Measurements from ENCODE around the gene CNTNAP1. TPM values are rescaled to one million over a fixed set of nuclear protein-coding genes. Genes with fewer than 3 reads are reported as not detected.

CNTNAP1 gene
- total and polyA plus RNA-seq, 5 donors from 2014 or later = 0.94 to 54.9 (median 1.7) TPM

DNA sequence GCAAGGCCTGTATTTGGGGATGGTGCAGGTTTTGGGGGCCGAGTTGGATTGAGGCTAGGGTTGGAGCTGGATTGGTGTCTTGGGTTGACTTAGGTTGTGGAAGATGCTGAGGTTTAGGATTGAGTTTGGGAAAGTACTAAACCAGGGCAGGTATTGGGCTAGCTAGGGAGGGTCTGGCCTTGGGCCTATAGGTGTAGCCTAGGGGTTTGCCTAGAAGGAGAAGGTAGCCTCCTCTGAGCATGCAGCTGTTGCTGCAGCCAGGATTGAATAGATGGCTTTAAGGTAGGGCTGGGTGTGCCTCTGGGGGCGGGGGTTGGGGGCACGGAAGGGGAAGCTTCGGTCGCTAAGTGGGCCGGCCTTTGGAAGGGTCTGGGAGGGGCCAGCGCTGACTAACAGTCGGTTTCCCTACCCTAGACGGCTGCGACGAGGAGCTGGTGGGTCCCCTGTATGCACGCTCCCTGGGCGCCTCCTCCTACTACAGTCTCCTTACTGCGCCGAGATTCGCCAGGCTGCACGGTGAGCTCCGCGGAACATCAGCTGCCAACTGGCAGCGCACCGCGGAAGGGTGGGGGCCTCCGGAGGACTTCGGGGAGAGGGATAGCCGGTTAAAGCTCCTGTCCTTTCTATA is 1.2 kb downstream of the CNTNAP1 start:
- H3K36me3 ChIP-seq (ENCODE audit: control insufficient read depth, insufficient read depth, low read length) = no peaks in the 10 kb centered on the region
- H3K27ac ChIP-seq (ENCODE audit: insufficient read depth, low read length, poor library complexity, severe bottlenecking) = peak overlapping the region; percentile 61
- H3K4me3 Mint-ChIP-seq = peak overlapping the region; percentile 88 to 90 (median 90)
- peak overlapping the region; percentile 54 for H3K4me3 ChIP-seq (ENCODE audit: low read depth, low read length)
- no peaks in the 10 kb centered on the region for H3K9me3 ChIP-seq (ENCODE audit: control insufficient read depth in 2 of 2, low read length in 2 of 2)
- H3K27me3 ChIP-seq (ENCODE audit: control insufficient read depth, insufficient read depth, low read length) = no peaks in the 10 kb centered on the region
- DNase-seq (no peak), ATAC-seq (ENCODE audit: low read depth in 2 of 2) (peak in 1 of 2 donors; percentile 6)
- H3K27me3 Mint-ChIP-seq = peaks cover 26% of the 10 kb centered on the region
- H3K4me1 Mint-ChIP-seq = peaks cover 6 to 61% (median 38%) of the 10 kb centered on the region in 4 donors
- H3K36me3 Mint-ChIP-seq = peaks cover 3% of the 10 kb centered on the region
- H3K9me3 Mint-ChIP-seq = peaks cover 0 to 3% (median 0%) of the 10 kb centered on the region in 7 donors
- peaks cover 49% of the 10 kb centered on the region for H3K4me1 ChIP-seq (ENCODE audit: control insufficient read depth, insufficient read depth, low read length, poor library complexity, severe bottlenecking)
- H3K27ac Mint-ChIP-seq = peak overlapping the region; percentile 48 to 66 (median 60)

DNA sequence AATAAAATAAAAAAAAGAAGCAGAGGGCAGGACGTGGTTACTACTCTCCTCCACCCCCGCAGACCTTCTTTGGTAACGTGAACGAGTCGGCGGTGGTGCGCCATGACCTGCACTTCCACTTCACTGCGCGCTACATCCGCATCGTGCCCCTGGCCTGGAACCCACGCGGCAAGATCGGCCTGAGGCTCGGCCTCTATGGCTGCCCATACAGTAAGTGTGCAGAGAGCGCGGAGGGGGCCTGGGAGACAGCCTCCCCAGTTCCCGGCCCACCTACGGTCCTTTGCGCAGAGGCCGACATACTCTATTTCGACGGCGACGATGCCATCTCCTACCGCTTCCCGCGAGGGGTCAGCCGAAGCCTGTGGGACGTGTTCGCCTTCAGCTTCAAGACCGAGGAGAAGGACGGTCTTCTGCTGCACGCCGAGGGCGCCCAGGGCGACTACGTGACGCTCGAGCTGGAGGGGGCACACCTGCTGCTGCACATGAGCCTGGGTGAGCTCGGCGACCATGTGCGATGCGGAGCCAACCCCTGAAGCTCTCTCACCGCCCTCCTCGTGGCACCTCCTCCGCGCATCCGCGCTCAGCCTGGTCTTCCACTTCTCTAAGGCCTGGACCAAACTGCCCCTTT is 2.7 kb downstream of the CNTNAP1 start:
- Mint-ChIP-seq H3K4me1 (peaks cover 6 to 48% (median 32%) of the 10 kb centered on the region in 4 donors), H3K27me3 (peaks cover 22% of the 10 kb centered on the region), H3K27ac (no peak overlapping the region), H3K4me3 (peak overlapping the region in 2 of 4 donors; percentile 48 to 88), H3K36me3 (peaks cover 3% of the 10 kb centered on the region), H3K9me3 (peaks cover 0 to 3% (median 0%) of the 10 kb centered on the region in 7 donors)
- DNase-seq (no peak), ATAC-seq (ENCODE audit: low read depth in 2 of 2) (no peak)
- H3K9me3 ChIP-seq (ENCODE audit: control insufficient read depth in 2 of 2, low read length in 2 of 2) = no peaks in the 10 kb centered on the region
- no peak overlapping the region for H3K27ac ChIP-seq (ENCODE audit: insufficient read depth, low read length, poor library complexity, severe bottlenecking)
- peaks cover 34% of the 10 kb centered on the region for H3K4me1 ChIP-seq (ENCODE audit: control insufficient read depth, insufficient read depth, low read length, poor library complexity, severe bottlenecking)
- H3K36me3 ChIP-seq (ENCODE audit: control insufficient read depth, insufficient read depth, low read length) = no peaks in the 10 kb centered on the region
- H3K27me3 ChIP-seq (ENCODE audit: control insufficient read depth, insufficient read depth, low read length) = no peaks in the 10 kb centered on the region
- H3K4me3 ChIP-seq (ENCODE audit: low read depth, low read length) = no peak overlapping the region

DNA sequence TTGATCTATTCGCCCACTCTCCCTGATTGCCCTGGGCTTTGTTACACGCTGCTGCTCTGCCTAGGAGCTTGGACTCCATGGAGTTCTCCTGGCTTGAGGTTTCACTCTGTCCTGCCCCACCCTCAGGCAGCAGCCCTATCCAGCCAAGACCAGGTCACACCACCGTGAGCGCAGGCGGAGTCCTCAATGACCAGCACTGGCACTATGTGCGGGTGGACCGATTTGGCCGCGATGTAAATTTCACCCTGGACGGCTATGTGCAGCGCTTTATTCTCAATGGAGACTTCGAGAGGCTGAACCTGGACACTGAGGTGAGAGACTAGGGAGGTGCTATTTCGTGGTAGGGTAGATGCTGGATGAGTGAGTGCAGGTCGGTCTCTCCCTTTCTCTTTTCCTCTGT is 3.5 kb downstream of the CNTNAP1 start:
- H3K36me3 ChIP-seq (ENCODE audit: control insufficient read depth, insufficient read depth, low read length) = no peaks in the 10 kb centered on the region
- H3K27me3 ChIP-seq (ENCODE audit: control insufficient read depth, insufficient read depth, low read length) = no peaks in the 10 kb centered on the region
- Mint-ChIP-seq H3K4me3 (peak overlapping the region in 1 of 4 donors; percentile 88), H3K9me3 (peaks cover 0 to 3% (median 0%) of the 10 kb centered on the region in 7 donors), H3K4me1 (peaks cover 6 to 44% (median 29%) of the 10 kb centered on the region in 4 donors), H3K36me3 (peaks cover 3% of the 10 kb centered on the region), H3K27me3 (peaks cover 22% of the 10 kb centered on the region), H3K27ac (peak overlapping the region in 1 of 3 donors; percentile 40)
- ATAC-seq (ENCODE audit: low read depth in 2 of 2) (no peak), DNase-seq (no peak)
- H3K27ac ChIP-seq (ENCODE audit: insufficient read depth, low read length, poor library complexity, severe bottlenecking) = no peak overlapping the region
- peaks cover 27% of the 10 kb centered on the region for H3K4me1 ChIP-seq (ENCODE audit: control insufficient read depth, insufficient read depth, low read length, poor library complexity, severe bottlenecking)
- no peaks in the 10 kb centered on the region for H3K9me3 ChIP-seq (ENCODE audit: control insufficient read depth in 2 of 2, low read length in 2 of 2)
- no peak overlapping the region for H3K4me3 ChIP-seq (ENCODE audit: low read depth, low read length)

DNA sequence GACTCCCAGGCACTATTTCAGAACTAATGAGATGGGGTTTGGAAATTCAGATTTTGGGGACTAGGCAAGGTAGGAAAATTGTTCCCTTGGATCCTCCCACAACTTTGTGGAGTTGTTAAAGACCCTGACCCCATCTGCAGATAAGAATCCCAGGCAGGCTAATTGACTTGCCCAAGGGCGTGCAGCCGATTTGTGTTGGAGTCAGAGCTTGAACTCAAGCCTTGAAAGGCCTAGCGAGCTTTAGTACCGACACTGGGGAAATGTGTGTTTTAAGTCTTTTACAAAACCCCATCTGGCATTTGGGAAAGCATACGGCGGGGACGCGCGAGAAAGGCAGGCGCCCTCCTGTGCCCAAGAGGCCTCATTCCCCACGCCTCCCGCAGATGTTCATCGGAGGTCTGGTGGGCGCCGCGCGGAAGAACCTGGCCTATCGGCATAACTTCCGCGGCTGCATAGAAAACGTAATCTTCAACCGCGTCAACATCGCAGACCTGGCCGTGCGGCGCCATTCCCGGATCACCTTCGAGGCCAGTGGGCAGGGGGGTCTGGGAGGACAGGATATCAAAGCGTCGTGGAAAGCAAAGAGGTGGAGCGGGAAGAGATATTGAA is 4.3 kb downstream of the CNTNAP1 start:
- Mint-ChIP-seq H3K9me3 (peaks cover 0 to 3% (median 0%) of the 10 kb centered on the region in 7 donors), H3K27me3 (peaks cover 17% of the 10 kb centered on the region), H3K36me3 (peaks cover 3% of the 10 kb centered on the region), H3K4me3 (peak overlapping the region in 1 of 4 donors; percentile 88), H3K4me1 (peaks cover 6 to 37% (median 23%) of the 10 kb centered on the region in 4 donors), H3K27ac (peak overlapping the region in 1 of 3 donors; percentile 49)
- no peak overlapping the region for H3K27ac ChIP-seq (ENCODE audit: insufficient read depth, low read length, poor library complexity, severe bottlenecking)
- peaks cover 21% of the 10 kb centered on the region for H3K4me1 ChIP-seq (ENCODE audit: control insufficient read depth, insufficient read depth, low read length, poor library complexity, severe bottlenecking)
- DNase-seq (no peak), ATAC-seq (ENCODE audit: low read depth in 2 of 2) (no peak)
- peaks cover 3% of the 10 kb centered on the region for H3K36me3 ChIP-seq (ENCODE audit: control insufficient read depth, insufficient read depth, low read length)
- no peaks in the 10 kb centered on the region for H3K9me3 ChIP-seq (ENCODE audit: control insufficient read depth in 2 of 2, low read length in 2 of 2)
- no peaks in the 10 kb centered on the region for H3K27me3 ChIP-seq (ENCODE audit: control insufficient read depth, insufficient read depth, low read length)
- no peak overlapping the region for H3K4me3 ChIP-seq (ENCODE audit: low read depth, low read length)

DNA sequence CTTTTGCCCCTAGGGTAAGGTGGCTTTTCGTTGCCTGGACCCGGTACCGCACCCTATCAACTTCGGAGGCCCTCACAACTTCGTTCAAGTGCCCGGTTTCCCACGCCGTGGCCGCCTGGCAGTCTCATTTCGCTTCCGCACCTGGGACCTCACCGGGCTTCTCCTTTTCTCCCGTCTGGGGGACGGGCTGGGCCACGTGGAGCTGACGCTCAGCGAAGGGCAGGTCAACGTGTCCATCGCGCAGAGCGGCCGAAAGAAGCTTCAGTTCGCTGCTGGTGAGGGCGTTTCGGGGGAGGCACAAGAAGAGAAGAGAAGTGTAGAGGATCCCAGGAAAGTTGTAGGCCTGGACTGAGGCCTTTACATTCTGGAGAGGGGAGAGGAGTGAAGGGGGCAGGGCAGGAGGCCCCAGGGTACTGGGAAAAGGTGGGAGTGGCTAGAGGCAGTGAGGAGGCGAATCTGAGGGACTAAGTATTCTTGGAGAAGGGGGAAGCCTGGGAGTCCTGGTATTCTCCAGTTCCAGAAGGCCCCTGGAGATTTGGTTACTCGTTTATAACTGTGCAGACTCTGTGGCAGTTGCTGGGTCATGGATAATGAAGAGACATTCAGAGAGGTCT is 5.5 kb downstream of the CNTNAP1 start:
- H3K4me3 Mint-ChIP-seq = no peak overlapping the region
- H3K27me3 ChIP-seq (ENCODE audit: control insufficient read depth, insufficient read depth, low read length) = no peaks in the 10 kb centered on the region
- H3K27ac Mint-ChIP-seq = peak overlapping the region in 1 of 3 donors; percentile 49
- H3K36me3 Mint-ChIP-seq = peaks cover 3% of the 10 kb centered on the region
- H3K36me3 ChIP-seq (ENCODE audit: control insufficient read depth, insufficient read depth, low read length) = peaks cover 3% of the 10 kb centered on the region
- H3K27ac ChIP-seq (ENCODE audit: insufficient read depth, low read length, poor library complexity, severe bottlenecking) = no peak overlapping the region
- ATAC-seq (ENCODE audit: low read depth in 2 of 2) = no peak
- peaks cover 5% of the 10 kb centered on the region for H3K27me3 Mint-ChIP-seq
- H3K9me3 ChIP-seq (ENCODE audit: control insufficient read depth in 2 of 2, low read length in 2 of 2) = no peaks in the 10 kb centered on the region
- H3K4me1 Mint-ChIP-seq = peaks cover 0 to 26% (median 15%) of the 10 kb centered on the region in 4 donors
- peaks cover 9% of the 10 kb centered on the region for H3K4me1 ChIP-seq (ENCODE audit: control insufficient read depth, insufficient read depth, low read length, poor library complexity, severe bottlenecking)
- no peak overlapping the region for H3K4me3 ChIP-seq (ENCODE audit: low read depth, low read length)
- H3K9me3 Mint-ChIP-seq = peaks cover 0 to 3% (median 0%) of the 10 kb centered on the region in 7 donors
- no peak for DNase-seq

DNA sequence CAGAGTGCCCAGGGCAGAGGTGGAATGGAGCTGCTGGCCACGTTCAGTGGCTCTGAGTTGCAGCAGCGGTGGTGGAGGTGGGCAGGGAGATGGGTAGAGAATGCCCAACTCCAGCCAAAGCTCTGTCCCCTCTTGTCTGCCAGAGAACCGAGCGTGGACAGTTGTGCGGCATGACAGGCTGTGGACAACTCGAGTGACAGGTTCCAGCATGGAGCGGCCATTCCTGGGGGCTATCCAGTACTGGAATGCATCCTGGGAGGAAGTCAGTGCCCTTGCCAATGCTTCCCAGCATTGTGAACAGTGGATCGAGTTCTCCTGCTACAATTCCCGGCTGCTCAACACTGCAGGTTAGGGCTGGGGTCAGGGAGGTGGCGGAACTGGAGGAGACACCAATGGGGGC is 8.3 kb downstream of the CNTNAP1 start:
- no peaks in the 10 kb centered on the region for H3K4me1 ChIP-seq (ENCODE audit: control insufficient read depth, insufficient read depth, low read length, poor library complexity, severe bottlenecking)
- Mint-ChIP-seq H3K4me3 (no peak overlapping the region), H3K36me3 (peaks cover 3% of the 10 kb centered on the region), H3K4me1 (peaks cover 0 to 10% (median 5%) of the 10 kb centered on the region in 4 donors), H3K9me3 (no peaks in the 10 kb centered on the region), H3K27me3 (no peaks in the 10 kb centered on the region), H3K27ac (no peak overlapping the region)
- no peak overlapping the region for H3K4me3 ChIP-seq (ENCODE audit: low read depth, low read length)
- H3K27me3 ChIP-seq (ENCODE audit: control insufficient read depth, insufficient read depth, low read length) = no peaks in the 10 kb centered on the region
- no peak for ATAC-seq (ENCODE audit: low read depth in 2 of 2)
- H3K27ac ChIP-seq (ENCODE audit: insufficient read depth, low read length, poor library complexity, severe bottlenecking) = no peak overlapping the region
- peaks cover 7% of the 10 kb centered on the region for H3K36me3 ChIP-seq (ENCODE audit: control insufficient read depth, insufficient read depth, low read length)
- no peak for DNase-seq
- no peaks in the 10 kb centered on the region for H3K9me3 ChIP-seq (ENCODE audit: control insufficient read depth in 2 of 2, low read length in 2 of 2)

DNA sequence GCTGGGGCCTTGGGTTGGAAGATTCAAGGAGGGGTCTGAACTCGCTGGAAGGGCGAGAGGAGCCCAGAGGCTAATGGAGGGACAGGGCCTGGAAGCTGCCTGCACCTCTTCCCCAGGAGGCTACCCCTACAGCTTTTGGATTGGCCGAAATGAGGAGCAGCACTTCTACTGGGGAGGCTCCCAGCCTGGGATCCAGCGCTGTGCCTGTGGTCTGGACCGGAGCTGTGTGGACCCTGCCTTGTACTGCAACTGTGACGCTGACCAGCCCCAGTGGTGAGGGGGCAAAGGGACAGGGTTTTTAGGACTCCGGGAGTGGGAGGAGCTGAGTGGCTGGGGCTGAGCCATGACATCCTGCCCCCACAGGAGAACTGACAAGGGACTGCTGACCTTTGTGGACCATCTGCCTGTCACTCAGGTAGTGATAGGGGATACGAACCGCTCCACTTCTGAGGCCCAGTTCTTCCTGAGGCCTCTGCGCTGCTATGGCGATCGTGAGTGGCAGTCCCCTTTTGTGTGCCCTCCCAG is 8.8 kb downstream of the CNTNAP1 start:
- H3K4me1 ChIP-seq (ENCODE audit: control insufficient read depth, insufficient read depth, low read length, poor library complexity, severe bottlenecking) = no peaks in the 10 kb centered on the region
- ATAC-seq (ENCODE audit: low read depth in 2 of 2) (no peak), DNase-seq (no peak)
- H3K9me3 ChIP-seq (ENCODE audit: control insufficient read depth in 2 of 2, low read length in 2 of 2) = no peaks in the 10 kb centered on the region
- Mint-ChIP-seq H3K4me1 (peaks cover 0 to 7% (median 4%) of the 10 kb centered on the region in 4 donors), H3K36me3 (peaks cover 7% of the 10 kb centered on the region), H3K27ac (no peak overlapping the region), H3K27me3 (no peaks in the 10 kb centered on the region), H3K4me3 (no peak overlapping the region), H3K9me3 (no peaks in the 10 kb centered on the region)
- H3K4me3 ChIP-seq (ENCODE audit: low read depth, low read length) = no peak overlapping the region
- peaks cover 11% of the 10 kb centered on the region for H3K36me3 ChIP-seq (ENCODE audit: control insufficient read depth, insufficient read depth, low read length)
- no peaks in the 10 kb centered on the region for H3K27me3 ChIP-seq (ENCODE audit: control insufficient read depth, insufficient read depth, low read length)
- no peak overlapping the region for H3K27ac ChIP-seq (ENCODE audit: insufficient read depth, low read length, poor library complexity, severe bottlenecking)

All from CD4-positive, CD25-positive, alpha-beta regulatory T cell (primary cell).